Measurements from ENCODE around the gene NUCKS1. TPM values are rescaled to one million over a fixed set of nuclear protein-coding genes. Genes with fewer than 3 reads are reported as not detected.

The NUCKS1 gene
- total and polyA plus RNA-seq, 10 of the 15 experiments (the other 5 are each of a cell fraction or from before 2014, with no cell fraction given): 40.5 to 135 (median 55.5) TPM

- Histone ChIP-seq H3K4me2 (ENCODE audit: control insufficient read depth, insufficient read depth) (no peak overlapping the region), H4K20me1 (ENCODE audit: control insufficient read depth, insufficient read depth) (no peaks in the 10 kb centered on the region), H3K9ac (ENCODE audit: control insufficient read depth, insufficient read depth, low read length) (no peak overlapping the region), H3K9me3 (replicated peaks; ENCODE audit: control insufficient read depth, insufficient read depth, low read length) (no peaks in the 10 kb centered on the region), H3K4me1 (ENCODE audit: control insufficient read depth, insufficient read depth, low read length) (no peaks in the 10 kb centered on the region), H3K79me2 (ENCODE audit: control insufficient read depth, insufficient read depth, low read length) (no peaks in the 10 kb centered on the region), H3K36me3 (ENCODE audit: control insufficient read depth in 2 of 2, insufficient read depth in 2 of 2, low read length in 1 of 2) (no peaks in the 10 kb centered on the region), H3K4me3 (no peak overlapping the region), H3K27me3 (replicated peaks in 1 of 2; ENCODE audit: control insufficient read depth in 2 of 2, insufficient read depth in 2 of 2, low read length in 1 of 2) (peaks cover 0 to 6% of the 10 kb centered on the region in 2 experiments; a peak in 2 of 4 replicates), H2AFZ (ENCODE audit: control insufficient read depth, low read depth, low read length) (no peak overlapping the region), H3K27ac (ENCODE audit: control insufficient read depth, insufficient read depth) (no peak overlapping the region)
- SMC1A ChIA-PET (ENCODE audit: uncharacterized antibody, unreplicated experiment): interaction anchor here (0.6 to 3.3 kb wide), 4 partner anchors 12 to 196 kb away, joined by 3 to 14 read pairs (median 3); partner anchors contain the start of gene RAB29
- CTCF ChIA-PET: interaction anchor here (1.4 to 14.2 kb wide), 4 partner anchors 120 to 195 kb away, joined by 3 to 222 read pairs (median 9); no protein-coding TSS in a partner anchor
- FAIRE-seq: no peak
- no peak for TF ChIP-seq RFX5 (IDR thresholded peaks at IDR 0.05; ENCODE audit: low read depth, low read length)
- TF ChIP-seq SUPT20H (IDR thresholded peaks at IDR 0.05; ENCODE audit: borderline replicate concordance, control insufficient read depth, low read depth, low read length): no peak
- TF ChIP-seq E2F4 (IDR thresholded peaks at IDR 0.05; ENCODE audit: low read depth, low read length): no peak
- TF ChIP-seq PAX8 (IDR thresholded peaks at IDR 0.05): no peak
- TF ChIP-seq ZNF622 (IDR thresholded peaks at IDR 0.05): no peak
- no peak for TF ChIP-seq NFIC (IDR thresholded peaks at IDR 0.05; ENCODE audit: low read depth, low read length)
- no peak for TF ChIP-seq CREM (IDR thresholded peaks at IDR 0.05; ENCODE audit: low read depth)
- TF ChIP-seq ZNF384 (IDR thresholded peaks at IDR 0.05; ENCODE audit: borderline replicate concordance, low read depth, low read length): no peak
- TF ChIP-seq RAD51 (IDR thresholded peaks at IDR 0.05): no peak
- TF ChIP-seq POLR2A (IDR thresholded peaks at IDR 0.05; ENCODE audit: low read depth, low read length): no peak
- TF ChIP-seq SMAD5 (IDR thresholded peaks at IDR 0.05; ENCODE audit: low read depth): no peak
- no peak for TF ChIP-seq FOXK2 (IDR thresholded peaks at IDR 0.05)
- no peak for TF ChIP-seq NR2C1 (IDR thresholded peaks at IDR 0.05)
- no peak for TF ChIP-seq DPF2 (IDR thresholded peaks at IDR 0.05)
- TF ChIP-seq CEBPZ (IDR thresholded peaks at IDR 0.05; ENCODE audit: low read depth, low read length): no peak
- TF ChIP-seq IRF4 (IDR thresholded peaks at IDR 0.05; ENCODE audit: low read depth, low read length): no peak
- TF ChIP-seq USF1 (IDR thresholded peaks at IDR 0.05; ENCODE audit: borderline replicate concordance, extremely low read length, insufficient read depth, low read depth, low read length): no peak
- no peak for TF ChIP-seq ATF3 (IDR thresholded peaks at IDR 0.05; ENCODE audit: borderline replicate concordance, extremely low read depth, low read depth, low read length)
- intact Hi-C loops (cut with micrococcal nuclease; ENCODE audit: unreplicated experiment): no loop called here
- RAD21 ChIA-PET (ENCODE audit: unreplicated experiment): interaction anchor here (1.2 to 2.3 kb wide), 4 partner anchors 123 to 321 kb away, joined by 3 to 12 read pairs (median 3); no protein-coding TSS in a partner anchor
- no peak for ATAC-seq
- in situ Hi-C loops (cut with MboI): no loop called here
- no TSS peak for BruUV-seq (replicated peaks)
- WGBS (ENCODE audit: insufficient coverage, insufficient replicate concordance, low lambda C conversion rate, missing lambda C conversion rate): 77% methylated on average over 10 of the region's 10 CpGs
- POLR2A ChIA-PET: no interaction called here
- DNase-seq (ENCODE audit: low read depth, low spot score): no peak
Measured at GRCh38 chr1:205787287-205787916, 37.4 kb upstream of the NUCKS1 start.

All from GM12878 (cell line).